HCT116 (cell line): ENCODE data around the gene STH. TPM values are rescaled to one million over a fixed set of nuclear protein-coding genes. Genes with fewer than 3 reads are reported as not detected.

Experiments
- ATAC-seq: fragments of 200-7000 bp; cut with Tn5 transposase; 2 replicates; pipeline ENCODE4 v1.9.1; 2020; ENCODE audit warnings: mild to moderate bottlenecking, moderate library complexity
- BruUV-seq: library from RNA; stranded (reverse); fragments of 400-500 nt; replicated peaks from 2 replicates; lab custom pipeline; 2021; lab: Mats Ljungman, UMichigan
- CTCF ChIA-PET: fragments of 300-600 bp; sonication (Branson Sonifier 250); formaldehyde crosslinking; loops from one replicate; lab custom pipeline; 2021; ENCODE audit warnings: antibody characterized with exemption; lab: Charles Lee
- POLR2A ChIA-PET: fragments of 300-600, 350-600 bp; sonication (Branson Sonifier 250); formaldehyde crosslinking; loops from one replicate; lab custom pipeline; 2021; ENCODE audit warnings: antibody characterized with exemption; lab: Charles Lee
- RAD21 ChIA-PET, 2 experiments: fragments of 300-600 bp; sonication (Branson Sonifier 250); formaldehyde crosslinking; loops; one replicate each; lab custom pipeline; 2023; ENCODE audit warnings: low total read pairs in 2 of 2; ENCODE audit not compliant: uncharacterized antibody in 2 of 2, unreplicated experiment in 2 of 2, low non-redundant PET in 1 of 2; lab: Charles Lee
- DNase-seq: peaks from one replicate; pipeline ENCODE4 v3.0.0-alpha.2; 2010; ENCODE audit warnings: low read depth, low spot score
- H2AFZ ChIP-seq: fragments of 200-600 bp; shearing (Covaris generic), sonication (generic); 2 replicates; pipeline ENCODE4 v1.6.1; 2017; ENCODE audit warnings: low read depth, mixed run types, mixed read lengths, antibody characterized with exemption, low read length; ENCODE audit not compliant: poor library complexity, severe bottlenecking
- H3K27ac ChIP-seq: 2 replicates; pipeline ENCODE4 v1.5.1; 2012; ENCODE audit warnings: low read depth, low read length
- H3K27me3 ChIP-seq: fragments of 200-600 bp; sonication (generic); 2 replicates; pipeline ENCODE4 v1.6.1; 2016; ENCODE audit warnings: mixed run types, low read length, mixed read lengths; ENCODE audit not compliant: insufficient read depth
- H3K36me3 ChIP-seq, 2 experiments: fragments of 200-500 bp in 1 of 2; fragments of 200-600 bp in 1 of 2; sonication (Bioruptor generic) in 1 of 2; sonication (generic) in 1 of 2; 2 replicates each; pipeline versions ENCODE4 v1.5.1 to v1.6.1; 2014 to 2016; ENCODE audit warnings: low read length in 2 of 2, inconsistent platforms in 1 of 2, mixed read lengths in 1 of 2, mixed run types in 1 of 2; ENCODE audit not compliant: insufficient read depth in 2 of 2, control insufficient read depth in 1 of 2
- H3K4me1 ChIP-seq, 2 experiments: fragments of 200-600 bp in 1 of 2; sonication (generic) in 1 of 2; 2 replicates each; pipeline versions ENCODE4 v1.5.1 to v1.6.1; 2012 to 2017; ENCODE audit warnings: low read length in 2 of 2, inconsistent platforms in 1 of 2, mild to moderate bottlenecking in 1 of 2, mixed read lengths in 1 of 2, mixed run types in 1 of 2, moderate library complexity in 1 of 2; ENCODE audit not compliant: insufficient read depth in 2 of 2, control insufficient read depth in 1 of 2
- H3K4me2 ChIP-seq: fragments of 200-600 bp; sonication (generic); 2 replicates; pipeline ENCODE4 v1.6.1; 2017; ENCODE audit warnings: mixed run types, low read length, mixed read lengths
- H3K4me3 ChIP-seq, 2 experiments: fragments of 200-600 bp in 1 of 2; sonication (generic) in 1 of 2; replicated peaks in 1 of 2; 2 replicates each; pipeline ENCODE4 v1.5.1; 2011 to 2016; ENCODE audit warnings: low read length in 2 of 2, control low read depth in 1 of 2, low read depth in 1 of 2, mild to moderate bottlenecking in 1 of 2, mixed read lengths in 1 of 2, mixed run types in 1 of 2
- H3K79me2 ChIP-seq: fragments of 200-600 bp; sonication (generic); 2 replicates; pipeline ENCODE4 v1.6.1; 2017; ENCODE audit warnings: mild to moderate bottlenecking, mixed run types, low read length, moderate library complexity, mixed read lengths; ENCODE audit not compliant: insufficient read depth
- H3K9ac ChIP-seq: fragments of 200-600 bp; sonication (generic); 2 replicates; pipeline ENCODE4 v1.6.1; 2016; ENCODE audit warnings: low read length, mixed read lengths
- H3K9me2 ChIP-seq: fragments of 200-600 bp; sonication (generic), shearing (Covaris generic); 2 replicates; pipeline ENCODE4 v1.6.1; 2017; ENCODE audit warnings: mixed run types, mild to moderate bottlenecking, moderate library complexity; ENCODE audit not compliant: insufficient read depth
- H3K9me3 ChIP-seq, 2 experiments: fragments of 200-500 bp in 1 of 2; fragments of 200-600 bp in 1 of 2; sonication (Bioruptor generic) in 1 of 2; sonication (generic) in 1 of 2; 2 replicates each; pipeline ENCODE4 v1.6.1; 2014 to 2017; ENCODE audit warnings: low read length in 2 of 2, mixed read lengths in 2 of 2, inconsistent platforms in 1 of 2, low read depth in 1 of 2, mild to moderate bottlenecking in 1 of 2, mixed run types in 1 of 2, moderate library complexity in 1 of 2; ENCODE audit not compliant: control insufficient read depth in 1 of 2, insufficient read depth in 1 of 2
- H4K20me1 ChIP-seq: fragments of 200-600 bp; sonication (generic), shearing (Covaris generic); 2 replicates; pipeline ENCODE4 v1.6.1; 2017; ENCODE audit warnings: mixed run types, mild to moderate bottlenecking, moderate library complexity; ENCODE audit not compliant: insufficient read depth
- ATF3 ChIP-seq: IDR thresholded peaks from 2 replicates; pipeline ENCODE4 v1.6.1; 2012
- CBX3 ChIP-seq: IDR thresholded peaks from 2 replicates; pipeline ENCODE4 v1.6.1; 2012; ENCODE audit warnings: low read depth
- CTCF ChIP-seq, 3 experiments: fragments of 200-600 bp in 1 of 3; sonication (generic) in 1 of 3; IDR thresholded peaks in 2 of 3; conservative IDR thresholded peaks in 1 of 3; 2 replicates each; pipeline ENCODE4 v1.5.1; 2012 to 2017; ENCODE audit warnings: low read depth in 2 of 3, low read length in 2 of 3, antibody characterized with exemption in 1 of 3, borderline replicate concordance in 1 of 3, control low read depth in 1 of 3, mild to moderate bottlenecking in 1 of 3, mixed read lengths in 1 of 3, mixed run types in 1 of 3, moderate library complexity in 1 of 3; ENCODE audit not compliant: insufficient read depth in 1 of 3
- EGR1 ChIP-seq: IDR thresholded peaks from 2 replicates; pipeline ENCODE4 v1.6.1; 2012; ENCODE audit warnings: low read depth
- EZH2 ChIP-seq: fragments of 200-600 bp; sonication (generic); IDR thresholded peaks from 2 replicates; pipeline ENCODE4 v1.6.1; 2017; ENCODE audit warnings: antibody characterized with exemption, mixed run types
- EZH2phosphoT487 ChIP-seq: fragments of 200-600 bp; IDR thresholded peaks from 2 replicates; pipeline ENCODE4 v1.6.1; 2018; ENCODE audit warnings: antibody characterized with exemption, borderline replicate concordance
- JUND ChIP-seq: IDR thresholded peaks from 2 replicates; pipeline ENCODE4 v1.6.1; 2012
- POLR2A ChIP-seq: IDR thresholded peaks from 2 replicates; pipeline ENCODE4 v1.7.0; 2011; ENCODE audit warnings: borderline replicate concordance; ENCODE audit not compliant: insufficient read depth, insufficient read length; ENCODE audit errors: extremely low read depth
- RAD21 ChIP-seq: IDR thresholded peaks from 2 replicates; pipeline ENCODE4 v1.6.1; 2012; ENCODE audit warnings: low read depth, mild to moderate bottlenecking
- REST ChIP-seq: IDR thresholded peaks from 2 replicates; pipeline ENCODE4 v1.6.1; 2012; ENCODE audit warnings: low read depth
- SIN3A ChIP-seq: IDR thresholded peaks from 2 replicates; pipeline ENCODE4 v1.6.1; 2012; ENCODE audit warnings: low read depth
- TCF7L2 ChIP-seq: IDR thresholded peaks from 2 replicates; pipeline ENCODE4 v1.7.0; 2011; ENCODE audit warnings: borderline replicate concordance, inconsistent platforms; ENCODE audit not compliant: insufficient read depth, insufficient read length; ENCODE audit errors: extremely low read depth
- YY1 ChIP-seq: IDR thresholded peaks from 2 replicates; pipeline ENCODE4 v1.6.1; 2011; ENCODE audit warnings: low read length, low read depth, moderate library complexity, mild to moderate bottlenecking; ENCODE audit not compliant: insufficient replicate concordance; ENCODE audit errors: extremely low read depth
- ZFX ChIP-seq: fragments of 450-650 bp; IDR thresholded peaks from 2 replicates; pipeline ENCODE4 v1.6.1; 2017
- ZNF274 ChIP-seq: fragments of 200-500 bp; sonication (Bioruptor generic); IDR thresholded peaks from 2 replicates; pipeline ENCODE4 v1.6.1; 2014; ENCODE audit warnings: mild to moderate bottlenecking, low read depth, low read length, inconsistent platforms
- intact Hi-C: fragments of 100-400 bp; cut with micrococcal nuclease; formaldehyde crosslinking; loops from 2 replicates; pipeline ENCODE4 v1.10.0; 2022
- total RNA-seq: library from RNA; stranded (reverse); gene quantifications from one replicate; pipeline ENCODE4 v1.2.1, GENCODE V29; 2021; ENCODE audit not compliant: unreplicated experiment

Gene STH
- total RNA-seq, 1 experiment from 2014 or later, result not detected

- intact Hi-C loops, result no loop called here
- H3K36me3 ChIP-seq, result no peaks in the 10 kb centered on the region
- no peaks in the 10 kb centered on the region for H3K9me3 ChIP-seq
- no peaks in the 10 kb centered on the region for H3K79me2 ChIP-seq
- no peak overlapping the region for H3K27ac ChIP-seq
- TF ChIP-seq RAD21 (no peak), REST (no peak), YY1 (no peak), EZH2 (no peak), ATF3 (no peak), TCF7L2 (no peak), ZNF274 (no peak), JUND (no peak), EZH2phosphoT487 (no peak), EGR1 (no peak), CTCF (IDR thresholded peaks at IDR 0.05 in 2 of 3, conservative IDR thresholded peaks at IDR 0.05 in 1 of 3; ENCODE audit: borderline replicate concordance in 1 of 3, insufficient read depth in 1 of 3, low read depth in 2 of 3, low read length in 2 of 3) (no peak), POLR2A (no peak), CBX3 (no peak), ZFX (no peak), SIN3A (no peak)
- ChIA-PET POLR2A (no interaction called here), CTCF (no interaction called here), RAD21 (interaction anchor here in 1 of 2 experiments (0.6 kb wide), 1 partner anchor 217 kb away, joined by 3 read pairs; no protein-coding TSS in a partner anchor)
- H2AFZ ChIP-seq, result no peak overlapping the region
- no peak for DNase-seq
- H3K4me2 ChIP-seq, result no peak overlapping the region
- no peak overlapping the region for H3K9ac ChIP-seq
- H3K9me2 ChIP-seq, result no peaks in the 10 kb centered on the region
- no peaks in the 10 kb centered on the region for H3K27me3 ChIP-seq
- ATAC-seq, result no peak
- H3K4me1 ChIP-seq, result no peaks in the 10 kb centered on the region
- H3K4me3 ChIP-seq, result no peak overlapping the region
- no peaks in the 10 kb centered on the region for H4K20me1 ChIP-seq
- no TSS peak for BruUV-seq
These were observed 4.1 kb upstream of the STH start for GRCh38 chr17:45994987-45995386.
